ENCODE data around the gene EVC.

- TF ChIP-seq EZH2 (IDR thresholded peaks at IDR 0.05) (no peak), POLR2AphosphoS5 (IDR thresholded peaks at IDR 0.05; ENCODE audit: borderline replicate concordance, low read depth, low read length) (no peak), FOXP2 (optimal IDR thresholded peaks at IDR 0.05; ENCODE audit: control extremely low read depth, extremely low read length, insufficient read depth) (no peak)
These were observed 146.2 kb downstream of the EVC start for GRCh38 chr4:5857199-5857598.
